OCI-LY7 (cell line): ENCODE measurements around the gene HOXB3.

ENCODE experiments used
- EZH2phosphoT487 ChIP-seq: fragments of 200-600 bp; sonication (generic); IDR thresholded peaks from 2 replicates; pipeline ENCODE4 v1.6.1; 2018; ENCODE audit warnings: low read depth, borderline replicate concordance, mild to moderate bottlenecking, mixed run types, antibody characterized with exemption, low read length, moderate library complexity, mixed read lengths
- TF ChIP-seq, protein P1 (sequence below): fragments of 200-600 bp; sonication (generic); conservative IDR thresholded peaks from 2 replicates; pipeline ENCODE4 v1.5.1; 2014; ENCODE audit warnings: mild to moderate bottlenecking, antibody characterized with exemption, low read length, moderate library complexity, mixed read lengths

DNA sequence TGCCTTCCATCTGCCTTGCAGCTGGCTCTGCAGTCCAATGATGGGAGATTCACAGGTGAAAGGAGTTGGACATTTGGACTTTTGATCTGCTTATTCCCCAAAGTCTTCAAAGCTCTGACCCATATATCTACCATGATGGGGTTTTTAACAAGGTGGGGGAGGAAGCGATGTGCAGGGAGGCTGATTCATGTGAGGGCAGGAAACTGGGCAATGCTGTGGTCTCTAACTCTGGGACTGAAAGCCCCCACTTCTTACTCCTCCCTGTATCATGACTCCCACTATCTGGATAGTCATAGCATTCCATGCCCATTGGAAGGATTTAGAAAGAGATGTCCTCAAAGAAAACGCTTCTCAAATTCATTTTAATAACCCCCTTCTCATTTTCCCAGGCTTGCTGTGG lies 75.6 kb downstream of the HOXB3 start:
- TF ChIP-seq, protein P1, sequence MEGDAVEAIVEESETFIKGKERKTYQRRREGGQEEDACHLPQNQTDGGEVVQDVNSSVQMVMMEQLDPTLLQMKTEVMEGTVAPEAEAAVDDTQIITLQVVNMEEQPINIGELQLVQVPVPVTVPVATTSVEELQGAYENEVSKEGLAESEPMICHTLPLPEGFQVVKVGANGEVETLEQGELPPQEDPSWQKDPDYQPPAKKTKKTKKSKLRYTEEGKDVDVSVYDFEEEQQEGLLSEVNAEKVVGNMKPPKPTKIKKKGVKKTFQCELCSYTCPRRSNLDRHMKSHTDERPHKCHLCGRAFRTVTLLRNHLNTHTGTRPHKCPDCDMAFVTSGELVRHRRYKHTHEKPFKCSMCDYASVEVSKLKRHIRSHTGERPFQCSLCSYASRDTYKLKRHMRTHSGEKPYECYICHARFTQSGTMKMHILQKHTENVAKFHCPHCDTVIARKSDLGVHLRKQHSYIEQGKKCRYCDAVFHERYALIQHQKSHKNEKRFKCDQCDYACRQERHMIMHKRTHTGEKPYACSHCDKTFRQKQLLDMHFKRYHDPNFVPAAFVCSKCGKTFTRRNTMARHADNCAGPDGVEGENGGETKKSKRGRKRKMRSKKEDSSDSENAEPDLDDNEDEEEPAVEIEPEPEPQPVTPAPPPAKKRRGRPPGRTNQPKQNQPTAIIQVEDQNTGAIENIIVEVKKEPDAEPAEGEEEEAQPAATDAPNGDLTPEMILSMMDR, result no peak
- no peak for TF ChIP-seq EZH2phosphoT487
